ENCODE results near the gene FLCN.

Gene FLCN

DNA sequence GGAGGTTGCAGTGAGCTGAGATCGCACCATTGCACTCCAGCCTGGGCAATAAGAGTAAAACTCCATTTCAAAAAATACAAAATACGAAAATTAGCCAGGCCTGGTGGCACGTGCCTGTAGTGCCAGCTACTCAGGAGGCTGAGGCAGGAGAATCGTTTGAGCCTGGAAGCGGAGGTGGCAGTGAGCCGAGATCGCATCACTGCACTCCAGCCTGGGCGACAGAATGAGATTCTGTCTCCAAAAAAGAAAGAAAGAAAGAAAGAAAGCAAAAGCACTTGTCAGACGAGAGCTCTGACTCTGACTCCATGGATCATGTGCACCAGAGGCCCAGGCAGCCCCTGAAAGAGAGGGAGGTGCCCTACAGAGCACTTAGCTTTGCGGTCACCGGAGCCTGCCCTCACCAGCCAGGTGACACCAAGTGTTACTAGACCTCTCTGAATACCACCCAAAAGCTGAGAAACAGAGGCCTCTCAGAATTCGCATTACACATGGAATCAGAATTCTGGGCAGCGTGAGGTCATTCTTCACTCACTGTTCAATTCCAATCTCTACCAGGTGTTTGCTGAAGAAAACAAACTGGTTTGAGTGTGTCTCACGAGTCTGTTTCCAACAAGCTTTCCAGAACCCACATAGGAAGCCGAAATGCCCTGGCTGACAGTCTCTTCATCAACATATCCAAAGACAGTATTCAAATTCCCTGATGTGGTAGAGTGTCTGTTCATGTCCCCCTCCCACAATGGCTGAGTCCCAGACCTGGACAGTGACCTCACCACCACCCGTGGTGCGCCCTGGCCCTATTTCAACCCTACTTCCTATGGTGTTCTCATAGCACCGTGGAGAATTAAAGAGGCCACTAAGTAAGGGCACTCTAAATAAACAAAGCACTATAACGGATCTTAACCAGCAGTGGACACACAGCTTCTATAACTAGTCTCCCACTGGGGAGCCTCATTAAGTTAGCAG is 1.5 kb downstream of the FLCN start:
- no peak for DNase-seq

GRCh38 chr17:17232303-17232621 is 4.7 kb downstream of the FLCN start:
- no peak for DNase-seq

DNA sequence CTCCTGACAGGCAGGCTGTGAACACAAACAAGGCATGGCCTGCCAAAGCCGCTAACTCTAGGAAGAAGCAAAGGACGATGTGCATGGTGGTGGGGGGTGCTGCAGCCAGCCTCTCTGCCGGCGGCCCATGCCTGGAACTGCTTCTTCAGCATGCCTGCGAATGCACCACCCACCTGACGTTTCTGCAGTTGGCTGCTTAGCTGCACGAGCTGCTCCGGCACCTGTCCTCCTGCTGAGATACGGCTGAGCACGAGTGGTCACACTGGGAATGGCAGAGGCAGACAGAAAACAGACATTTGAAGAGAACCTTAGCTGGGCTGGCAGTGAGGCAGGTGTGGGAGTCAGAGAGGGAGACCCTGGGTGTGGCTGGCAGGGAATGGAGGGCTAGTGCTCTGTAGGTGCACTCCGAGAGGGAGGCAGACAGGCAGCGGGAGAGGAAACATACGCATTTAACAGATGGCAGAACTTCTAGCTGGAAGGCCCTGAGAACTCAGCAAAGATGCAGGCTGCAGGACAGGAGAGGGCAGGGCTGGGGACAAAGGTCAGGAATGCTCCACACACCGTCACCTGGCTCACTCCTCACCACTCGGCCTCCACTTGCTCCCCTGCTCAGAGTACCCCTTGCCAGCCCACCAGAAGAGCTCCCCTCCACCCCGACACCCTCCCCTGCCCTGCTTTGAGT is 5.2 kb downstream of the FLCN start:
- no peak for DNase-seq

- DNase-seq = no peak
Measured at GRCh38 chr17:17229416-17230384, 7.3 kb downstream of the FLCN start.

DNA sequence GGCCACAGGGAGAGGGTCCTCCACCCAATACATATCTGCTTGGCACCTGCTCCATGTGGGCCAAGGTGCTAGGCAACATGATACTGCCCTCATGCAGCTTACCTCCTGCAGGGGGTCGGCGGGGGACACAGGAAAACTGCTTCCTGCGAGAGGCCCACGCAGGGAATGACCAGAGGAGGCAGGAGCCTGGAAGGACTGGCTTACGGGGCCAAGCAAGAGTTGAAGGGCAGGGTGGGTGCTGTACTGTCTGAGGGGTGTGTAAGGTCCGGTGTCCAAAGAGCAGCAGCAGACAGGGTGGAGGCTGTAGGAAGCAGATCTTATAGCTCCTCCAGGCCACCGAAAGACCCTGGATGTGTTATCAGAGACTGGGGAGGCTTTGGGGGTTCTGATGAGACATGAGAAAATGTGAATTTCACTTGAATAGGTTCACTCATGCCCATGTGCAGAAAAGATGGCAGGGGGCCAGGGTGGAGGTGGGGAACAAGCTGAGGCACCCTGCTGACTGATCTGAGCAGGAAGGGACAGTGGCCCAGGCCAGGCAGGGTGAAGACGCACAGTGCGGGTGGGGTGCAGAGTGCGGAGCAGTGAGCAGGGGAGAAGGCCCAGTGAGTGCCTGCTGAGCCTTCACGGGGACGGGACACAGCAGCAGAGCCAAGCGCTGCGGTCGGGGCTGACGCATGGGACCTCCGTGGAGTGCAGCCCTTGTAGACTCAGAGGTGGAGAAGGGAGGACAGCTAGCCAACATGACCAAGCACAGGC is 8.3 kb downstream of the FLCN start:
- no peak for DNase-seq

GRCh38 chr17:17227608-17228520 is 9.1 kb downstream of the FLCN start:
- no peak for DNase-seq

- DNase-seq = no peak
Measured at GRCh38 chr17:17226451-17227265, 10.3 kb downstream of the FLCN start.

DNA sequence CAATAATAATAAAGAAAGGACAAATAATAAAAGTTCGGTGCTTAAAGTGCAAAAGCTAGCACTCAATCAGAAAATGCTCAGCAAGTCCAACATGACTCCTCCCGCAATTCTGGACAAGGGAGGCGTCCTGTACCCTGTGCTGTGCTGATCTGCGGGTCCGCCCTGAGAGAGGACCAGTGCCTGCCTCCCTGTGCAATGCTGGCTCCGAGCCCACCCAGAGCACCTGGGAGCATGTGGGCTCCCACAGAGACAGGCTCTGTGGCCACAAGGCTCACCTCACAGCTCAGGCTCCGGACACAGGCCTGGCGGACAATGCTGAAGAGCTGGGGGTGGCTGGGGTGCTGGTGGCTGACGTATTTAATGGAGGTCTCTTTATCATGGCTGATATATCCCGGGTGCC is 11.1 kb downstream of the FLCN start:
- no peak for DNase-seq

- DNase-seq = no peak
Measured at GRCh38 chr17:17224137-17224536, 12.8 kb downstream of the FLCN start.

GRCh38 chr17:17223736-17224135 is 13.2 kb downstream of the FLCN start:
- no peak for DNase-seq

DNA sequence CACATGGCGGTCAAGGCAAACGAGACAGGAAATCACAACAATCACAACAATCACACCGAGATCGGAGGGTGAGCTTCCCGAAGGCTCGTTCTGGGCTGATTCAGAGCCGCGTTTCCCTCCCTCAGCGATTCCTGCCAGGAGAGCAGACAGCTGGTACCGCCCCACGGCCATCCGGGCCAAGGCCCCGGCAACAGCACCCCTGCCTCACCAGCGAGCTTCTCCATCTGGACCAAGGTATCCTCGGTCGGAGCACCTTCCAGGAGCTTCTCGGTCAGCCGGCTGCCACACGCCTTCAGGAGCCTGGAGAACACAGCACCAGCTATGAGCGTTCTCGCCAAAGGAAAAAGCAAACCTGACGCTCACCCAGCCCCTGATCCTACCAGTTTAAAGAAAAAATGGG is 15.6 kb downstream of the FLCN start:
- DNase-seq = no peak

- DNase-seq = no peak
Measured at GRCh38 chr17:17220529-17220928, 16.4 kb downstream of the FLCN start.

DNA sequence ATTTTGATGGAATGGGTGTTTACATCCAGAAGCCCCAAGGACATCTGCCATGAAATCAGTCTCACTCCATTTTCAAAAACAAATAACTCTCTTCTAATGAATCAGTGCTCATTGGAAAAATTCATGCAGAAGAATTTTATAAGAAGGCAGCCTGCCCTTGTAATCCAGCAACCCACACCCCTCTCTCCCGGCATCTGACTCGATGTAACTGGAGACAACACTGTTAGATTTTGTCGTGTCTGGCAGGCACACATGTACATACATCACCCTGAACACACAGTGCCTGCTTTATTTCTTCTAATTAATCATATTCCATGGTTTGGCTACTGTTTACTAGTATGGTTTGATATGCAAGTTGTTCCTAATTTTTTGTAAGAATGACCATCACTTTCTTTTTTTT is 19.0 kb downstream of the FLCN start:
- DNase-seq = no peak

DNA sequence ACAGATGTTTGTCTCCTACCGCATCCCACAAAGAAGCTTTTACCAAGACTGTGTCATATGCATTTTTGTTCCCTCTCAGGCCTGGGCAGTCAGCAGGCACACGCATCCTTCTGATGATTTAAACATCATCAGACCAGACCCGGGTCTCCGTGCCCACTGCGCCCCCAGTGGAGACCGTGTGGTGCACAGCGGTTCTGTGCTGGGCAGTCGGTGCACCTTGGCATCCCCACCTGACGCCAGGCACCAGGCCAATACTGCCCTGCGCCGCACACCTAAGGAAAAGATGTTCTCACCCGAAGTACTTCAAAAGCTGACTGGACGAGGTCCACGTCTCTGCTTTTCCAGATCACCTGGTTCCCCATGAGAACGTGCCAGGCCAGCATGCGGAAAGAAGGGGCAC is 20.2 kb downstream of the FLCN start:
- no peak for DNase-seq

DNA sequence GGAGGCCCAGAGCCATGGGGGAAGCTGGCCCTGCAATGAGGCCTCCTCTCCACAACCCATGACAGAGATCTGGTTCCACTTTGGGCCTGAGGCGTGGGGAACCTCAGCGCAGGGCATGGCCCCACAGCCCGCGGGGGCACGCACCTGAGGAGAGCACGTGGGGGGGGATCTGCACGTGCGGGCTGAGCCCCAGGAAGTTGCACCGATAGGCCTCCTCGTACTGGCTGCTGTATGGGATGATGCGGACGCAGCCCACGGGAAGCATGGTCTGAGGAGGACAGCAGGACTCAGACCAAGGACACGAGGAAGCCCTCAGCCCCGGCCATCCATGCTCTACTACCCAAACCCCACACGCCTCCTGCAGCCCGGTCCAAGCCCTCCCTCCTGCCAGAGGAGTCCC is 20.7 kb downstream of the FLCN start:
- no peak for DNase-seq

DNA sequence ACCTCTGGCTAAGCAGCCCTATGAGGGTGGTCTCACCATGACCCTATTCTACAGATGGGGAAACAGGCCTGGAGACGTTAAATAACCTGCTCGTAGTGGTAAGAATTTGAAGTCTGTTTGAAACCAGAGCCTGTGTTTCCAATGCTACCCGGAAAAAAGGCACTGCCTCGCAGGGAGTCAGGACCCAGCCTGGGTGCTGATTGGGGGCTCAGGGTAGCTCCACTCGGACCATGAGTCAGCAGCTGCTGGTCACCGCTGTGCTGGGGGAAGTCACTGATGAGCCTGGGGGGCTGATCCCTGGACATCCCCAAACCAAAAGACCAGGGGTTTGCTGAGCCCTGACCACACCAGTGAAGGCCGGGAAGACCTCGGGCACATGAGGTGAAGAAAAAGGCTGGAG is 21.4 kb downstream of the FLCN start:
- DNase-seq = no peak

DNA sequence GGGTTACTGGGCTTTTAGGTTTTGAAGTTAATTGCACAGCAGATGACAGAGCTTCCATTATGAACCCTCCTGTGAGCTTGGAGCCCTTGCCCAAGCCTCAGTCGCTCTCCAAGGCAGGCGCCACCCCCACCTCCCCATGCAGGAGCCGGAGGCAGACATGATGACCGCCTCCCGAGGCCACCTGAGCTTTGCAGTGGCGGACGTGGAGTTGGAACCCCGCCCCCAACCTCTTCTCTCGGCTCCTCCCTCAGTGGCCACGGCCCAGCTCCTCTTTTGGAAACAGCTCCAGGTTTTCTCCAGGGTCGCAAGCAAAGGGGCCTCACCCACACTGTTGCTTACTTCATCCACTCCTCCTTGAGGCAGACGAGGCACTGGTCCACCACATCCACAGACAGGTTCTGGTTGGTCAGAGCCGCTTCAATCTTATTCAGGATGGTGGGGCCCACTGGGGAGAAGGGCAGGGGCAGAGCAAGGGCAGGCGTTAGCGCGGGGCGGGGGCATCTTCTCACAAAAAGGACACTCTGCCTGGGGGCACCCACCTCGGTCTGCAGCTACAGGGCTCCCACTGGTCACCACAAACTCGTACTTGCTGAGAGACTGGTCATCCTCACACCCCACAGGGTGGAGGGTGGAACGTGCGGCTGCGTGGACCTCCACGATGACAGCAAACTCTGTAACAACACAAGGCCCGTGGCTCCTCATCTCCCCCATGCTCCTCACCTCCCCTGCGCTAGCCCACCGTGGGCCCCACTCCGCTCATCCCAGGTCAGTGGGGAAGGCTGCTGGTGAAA is 22.1 kb downstream of the FLCN start:
- DNase-seq = no peak

DNA sequence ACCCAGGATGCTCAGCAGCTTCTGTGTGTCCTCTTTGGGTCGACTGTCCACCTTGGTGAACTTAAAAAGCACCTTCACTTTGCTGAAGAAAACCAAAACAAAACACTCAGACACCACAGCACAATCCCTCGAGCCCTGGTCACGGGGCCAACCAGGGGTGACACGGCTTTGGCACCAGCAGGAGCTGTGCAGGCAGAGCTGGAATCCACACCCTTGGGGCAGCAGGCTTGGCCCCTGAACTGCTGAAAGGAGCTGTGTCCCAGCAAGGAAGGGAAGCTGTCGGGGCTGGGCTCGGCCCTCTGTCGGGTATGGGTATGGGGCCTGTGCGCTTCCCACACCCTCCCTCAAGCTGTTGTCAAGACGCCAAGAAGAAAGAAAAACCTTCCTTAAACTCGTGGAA is 23.2 kb downstream of the FLCN start:
- DNase-seq = no peak

DNA sequence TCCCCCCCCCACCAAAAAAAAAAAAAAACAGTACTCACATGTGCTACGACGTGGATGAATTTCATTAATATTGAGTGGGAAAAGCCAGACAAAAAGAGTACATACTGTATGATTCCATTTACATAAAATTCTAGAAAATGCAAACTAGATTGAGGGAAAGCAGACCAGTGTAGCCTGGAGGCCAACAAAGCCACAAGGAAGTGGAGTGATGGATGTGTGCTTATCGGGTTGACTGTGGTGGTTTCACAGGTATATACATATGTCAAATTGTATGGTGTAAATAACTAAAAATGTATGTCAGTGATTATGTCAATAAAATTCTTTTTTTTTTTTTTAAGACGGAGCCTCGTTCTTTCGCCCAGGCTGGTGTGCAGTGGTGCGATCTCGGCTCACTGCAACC is 29.0 kb downstream of the FLCN start:
- no peak for DNase-seq

DNA sequence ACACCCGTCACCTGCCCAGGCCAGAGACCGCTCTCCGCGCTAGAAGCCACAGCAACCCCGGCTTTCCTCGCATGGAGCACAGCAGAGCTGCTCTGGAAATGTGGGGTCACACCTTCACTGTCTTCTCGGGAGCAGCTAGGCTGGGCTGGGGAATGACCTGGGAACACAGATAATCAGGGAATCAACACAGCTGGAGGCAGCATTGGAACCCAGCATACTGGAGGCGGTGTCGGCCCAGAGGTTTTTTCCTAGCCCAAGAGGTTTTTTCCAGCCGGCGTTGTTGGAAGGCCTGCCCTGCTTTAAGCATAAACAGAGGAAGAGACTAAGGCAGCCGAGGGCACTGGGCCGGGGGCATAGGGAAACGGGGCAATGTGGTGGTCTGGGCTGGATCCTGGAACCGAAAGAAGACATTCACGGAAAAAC is 30.0 kb downstream of the FLCN start:
- DNase-seq = no peak
